ENCODE data around the gene PDE10A.

- TF ChIP-seq CTCF (IDR thresholded peaks at IDR 0.05) (no peak), POLR2A (IDR thresholded peaks at IDR 0.05) (no peak)
These were observed 175.7 kb downstream of the PDE10A start for GRCh38 chr6:165487347-165487746.
